Measurements from ENCODE around the gene DUSP2.

The DUSP2 gene

DNA sequence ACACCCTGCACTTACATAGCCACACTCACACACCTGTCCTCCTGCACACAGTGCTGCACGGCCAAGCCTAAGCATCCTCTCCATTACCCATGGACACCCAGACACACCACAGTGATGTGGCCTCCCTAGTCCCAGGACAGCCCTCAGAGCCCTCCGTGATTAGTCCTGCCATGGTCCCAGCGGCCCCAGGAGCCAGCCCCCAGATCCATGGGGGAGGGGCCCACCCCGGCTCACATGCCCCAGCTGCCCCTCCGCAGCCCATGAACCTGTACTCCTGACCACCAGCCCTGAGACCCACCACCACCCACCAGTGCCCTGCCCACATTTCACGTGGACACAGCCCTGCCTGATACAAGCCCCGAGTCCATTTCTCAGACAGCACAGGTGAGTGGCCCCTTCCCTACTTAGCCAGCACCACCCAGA is 8.1 kb upstream of the DUSP2 start:
- TF ChIP-seq, protein P1, sequence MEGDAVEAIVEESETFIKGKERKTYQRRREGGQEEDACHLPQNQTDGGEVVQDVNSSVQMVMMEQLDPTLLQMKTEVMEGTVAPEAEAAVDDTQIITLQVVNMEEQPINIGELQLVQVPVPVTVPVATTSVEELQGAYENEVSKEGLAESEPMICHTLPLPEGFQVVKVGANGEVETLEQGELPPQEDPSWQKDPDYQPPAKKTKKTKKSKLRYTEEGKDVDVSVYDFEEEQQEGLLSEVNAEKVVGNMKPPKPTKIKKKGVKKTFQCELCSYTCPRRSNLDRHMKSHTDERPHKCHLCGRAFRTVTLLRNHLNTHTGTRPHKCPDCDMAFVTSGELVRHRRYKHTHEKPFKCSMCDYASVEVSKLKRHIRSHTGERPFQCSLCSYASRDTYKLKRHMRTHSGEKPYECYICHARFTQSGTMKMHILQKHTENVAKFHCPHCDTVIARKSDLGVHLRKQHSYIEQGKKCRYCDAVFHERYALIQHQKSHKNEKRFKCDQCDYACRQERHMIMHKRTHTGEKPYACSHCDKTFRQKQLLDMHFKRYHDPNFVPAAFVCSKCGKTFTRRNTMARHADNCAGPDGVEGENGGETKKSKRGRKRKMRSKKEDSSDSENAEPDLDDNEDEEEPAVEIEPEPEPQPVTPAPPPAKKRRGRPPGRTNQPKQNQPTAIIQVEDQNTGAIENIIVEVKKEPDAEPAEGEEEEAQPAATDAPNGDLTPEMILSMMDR (IDR thresholded peaks at IDR 0.05; ENCODE audit: low read depth, low read length), result no peak
- no peak overlapping the region for H3K4me3 ChIP-seq (ENCODE audit: low read depth, low read length)
- DNase-seq (ENCODE audit: low read depth, low spot score), result no peak
- in situ Hi-C loops (cut with HindIII; ENCODE audit: low sequenced_read_pairs), result no loop called here

DNA sequence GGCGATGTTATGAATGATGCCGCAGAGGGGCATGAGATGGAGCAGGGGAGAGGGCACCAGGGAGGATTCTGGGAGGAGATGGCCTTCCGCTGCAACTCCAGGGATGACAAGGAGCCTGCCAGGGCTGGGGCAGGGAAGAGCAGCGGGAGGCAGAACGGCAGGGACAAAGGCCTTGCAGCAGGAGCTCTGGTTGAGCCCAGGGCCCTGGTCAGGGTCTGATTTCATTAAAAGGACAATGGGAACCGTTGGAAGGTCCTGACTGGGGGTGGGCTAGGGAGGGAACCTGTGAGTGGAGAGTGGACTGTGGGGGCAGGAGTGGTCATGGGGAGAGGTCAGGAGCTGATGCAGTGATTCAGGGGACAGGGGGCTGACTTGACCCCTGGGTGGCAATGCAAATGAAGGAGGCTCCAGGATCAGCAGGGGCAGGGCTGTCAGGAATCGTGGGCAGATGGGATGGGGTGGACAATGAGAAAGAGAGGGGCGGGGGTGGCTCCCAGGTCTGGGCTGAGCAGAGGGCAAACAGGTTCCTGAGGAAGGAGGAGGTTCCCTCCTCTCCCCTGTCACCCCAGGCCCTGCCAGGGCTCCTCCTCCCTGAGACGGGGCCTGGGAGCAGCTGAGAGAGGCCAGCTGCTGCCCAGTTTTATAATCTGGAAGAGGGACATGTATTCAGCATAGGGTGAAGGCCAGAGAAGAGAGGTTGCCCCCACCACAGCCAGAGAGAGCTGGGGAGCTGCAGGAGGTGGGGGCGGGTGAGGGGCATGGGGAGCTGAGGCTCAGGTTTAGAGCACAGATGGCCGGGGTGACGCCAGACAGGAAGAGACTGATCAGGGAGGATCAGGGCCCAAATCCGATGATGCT is 7.3 kb upstream of the DUSP2 start:
- no peak for DNase-seq (ENCODE audit: low read depth, low spot score)
- TF ChIP-seq, protein P1 (IDR thresholded peaks at IDR 0.05; ENCODE audit: low read depth, low read length), result no peak
- in situ Hi-C loops (cut with HindIII; ENCODE audit: low sequenced_read_pairs), result no loop called here
- H3K4me3 ChIP-seq (ENCODE audit: low read depth, low read length), result no peak overlapping the region

DNA sequence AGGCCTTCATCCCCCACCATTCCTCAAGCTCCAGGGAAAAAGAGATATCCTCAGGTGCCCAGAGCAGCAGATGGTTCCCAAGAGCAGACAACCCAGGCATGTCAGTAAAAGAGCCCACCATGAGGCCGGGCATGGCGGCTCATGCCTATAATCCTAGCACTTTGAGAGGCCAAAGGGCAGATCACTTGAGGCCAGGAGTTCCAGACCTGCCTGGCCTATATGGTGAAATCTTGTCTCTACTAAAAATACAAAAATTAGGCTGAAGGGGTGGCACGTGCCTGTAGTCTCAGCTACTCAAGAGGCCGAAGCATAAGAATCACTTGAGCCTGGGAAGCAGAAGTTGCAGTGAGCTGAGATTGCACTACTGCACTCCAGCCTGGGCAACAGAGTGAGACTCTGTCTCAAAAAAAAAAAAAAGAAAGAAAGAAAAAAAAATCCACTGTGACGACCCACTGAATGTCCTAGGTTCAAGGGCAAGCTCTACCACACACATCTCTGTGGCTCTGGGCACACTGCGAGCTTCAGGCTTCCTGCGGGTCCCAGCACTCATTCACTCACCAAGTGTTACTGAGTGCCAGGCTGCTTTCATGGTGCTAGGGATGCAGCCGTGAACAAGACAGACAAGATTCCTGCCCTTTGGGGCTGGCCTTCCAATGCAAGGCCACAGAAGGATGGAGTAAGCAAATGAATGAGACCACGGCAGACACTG is 6.5 kb upstream of the DUSP2 start:
- in situ Hi-C loops (cut with HindIII; ENCODE audit: low sequenced_read_pairs), result no loop called here
- no peak for DNase-seq (ENCODE audit: low read depth, low spot score)
- TF ChIP-seq, protein P1 (IDR thresholded peaks at IDR 0.05; ENCODE audit: low read depth, low read length), result no peak
- no peak overlapping the region for H3K4me3 ChIP-seq (ENCODE audit: low read depth, low read length)

DNA sequence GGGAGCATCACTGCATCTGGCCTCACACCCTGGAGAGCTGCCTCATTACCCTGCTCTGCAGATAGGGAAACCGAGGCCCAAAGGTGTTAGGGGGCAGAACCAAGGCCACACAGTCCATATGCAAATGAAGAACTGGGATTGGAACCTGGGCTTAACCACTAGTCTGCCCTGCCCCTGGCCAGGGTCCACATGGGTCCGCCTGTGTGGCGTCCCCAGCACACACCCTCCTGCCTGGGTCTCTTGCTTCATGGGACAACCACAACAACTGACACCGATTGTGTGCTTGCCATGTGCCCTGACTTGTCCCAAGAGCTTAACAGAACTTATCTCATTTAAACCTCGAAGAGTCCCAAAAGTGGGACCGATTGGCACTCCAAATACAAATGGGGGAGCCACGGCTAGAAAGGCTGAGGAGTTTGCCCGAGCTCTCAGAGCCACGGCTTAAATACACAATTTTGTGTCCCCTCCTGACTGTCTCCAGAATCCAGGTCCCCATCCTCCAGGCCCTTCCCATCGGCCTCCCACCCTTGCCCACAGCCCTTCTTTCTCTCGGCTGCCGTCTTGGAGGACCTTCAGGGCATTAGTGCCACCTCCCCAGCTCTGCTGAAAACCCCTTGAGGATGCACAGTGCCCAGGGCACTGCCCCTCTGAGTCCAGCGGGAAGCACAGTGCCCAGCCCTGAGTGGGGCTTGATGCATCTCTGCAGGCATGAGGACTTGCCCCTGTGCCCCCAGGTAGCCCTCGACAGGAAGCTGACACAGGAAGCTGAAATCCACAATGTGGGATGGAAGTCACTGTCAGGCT is 5.8 kb upstream of the DUSP2 start:
- H3K4me3 ChIP-seq (ENCODE audit: low read depth, low read length), result no peak overlapping the region
- in situ Hi-C loops (cut with HindIII; ENCODE audit: low sequenced_read_pairs), result no loop called here
- TF ChIP-seq, protein P1 (IDR thresholded peaks at IDR 0.05; ENCODE audit: low read depth, low read length), result no peak
- no peak for DNase-seq (ENCODE audit: low read depth, low spot score)

DNA sequence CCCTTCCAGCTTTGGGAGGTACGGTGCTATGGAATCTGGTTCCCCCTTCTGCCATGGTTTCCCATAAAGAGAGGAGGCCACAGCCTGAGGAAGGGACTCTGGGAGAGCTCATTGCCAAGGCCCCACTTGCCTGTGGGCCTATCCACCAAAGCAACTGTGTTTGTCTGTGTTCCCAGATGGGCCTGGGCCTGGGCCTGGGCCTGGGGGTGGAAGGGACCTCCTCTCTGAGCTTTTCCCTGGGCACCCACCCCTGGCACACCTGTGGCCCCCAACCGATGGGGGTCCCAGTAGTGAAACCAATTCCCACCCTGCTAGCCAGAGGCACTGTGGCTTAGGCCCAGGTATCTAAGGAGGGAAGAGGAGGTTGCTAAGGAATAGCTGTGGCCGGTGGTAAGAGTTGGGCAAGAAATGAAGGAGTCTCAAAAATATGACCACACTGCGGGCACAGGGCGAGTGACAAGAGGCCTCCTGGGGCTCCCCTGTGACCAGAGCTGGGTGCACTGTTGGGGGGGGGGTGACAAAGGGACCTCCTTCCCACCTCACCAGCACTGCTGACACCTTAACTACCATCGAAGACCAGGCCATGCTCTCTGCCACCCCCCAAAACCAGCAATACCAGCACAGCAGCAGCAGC is 4.9 kb upstream of the DUSP2 start:
- no peak for DNase-seq (ENCODE audit: low read depth, low spot score)
- in situ Hi-C loops (cut with HindIII; ENCODE audit: low sequenced_read_pairs), result no loop called here
- no peak overlapping the region for H3K4me3 ChIP-seq (ENCODE audit: low read depth, low read length)
- TF ChIP-seq, protein P1 (IDR thresholded peaks at IDR 0.05; ENCODE audit: low read depth, low read length), result no peak

Measured in astrocyte of the spinal cord (primary cell).